ENCODE measurements around the gene PLXNA4.

DNA sequence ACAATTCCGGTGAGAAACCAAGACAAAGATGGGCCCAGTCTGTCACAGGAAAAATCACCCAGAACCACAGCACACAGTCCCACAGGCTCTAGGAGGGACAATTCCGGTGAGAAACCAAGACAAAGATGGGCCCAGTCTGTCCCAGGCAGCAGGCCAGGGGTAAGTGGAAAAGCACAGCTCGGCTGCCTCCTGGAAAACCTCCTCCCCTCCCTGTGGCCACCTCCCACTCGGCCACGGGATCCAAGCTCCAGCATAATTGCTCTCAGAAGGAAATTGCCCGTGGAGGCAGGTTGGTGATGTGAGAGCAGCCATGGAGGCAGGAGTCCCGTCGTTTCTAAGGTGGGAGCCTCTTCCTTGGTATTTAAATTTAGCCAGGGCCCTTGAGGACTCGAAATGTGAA lies 95.7 kb downstream of the PLXNA4 start:
- TF ChIP-seq, protein P1, sequence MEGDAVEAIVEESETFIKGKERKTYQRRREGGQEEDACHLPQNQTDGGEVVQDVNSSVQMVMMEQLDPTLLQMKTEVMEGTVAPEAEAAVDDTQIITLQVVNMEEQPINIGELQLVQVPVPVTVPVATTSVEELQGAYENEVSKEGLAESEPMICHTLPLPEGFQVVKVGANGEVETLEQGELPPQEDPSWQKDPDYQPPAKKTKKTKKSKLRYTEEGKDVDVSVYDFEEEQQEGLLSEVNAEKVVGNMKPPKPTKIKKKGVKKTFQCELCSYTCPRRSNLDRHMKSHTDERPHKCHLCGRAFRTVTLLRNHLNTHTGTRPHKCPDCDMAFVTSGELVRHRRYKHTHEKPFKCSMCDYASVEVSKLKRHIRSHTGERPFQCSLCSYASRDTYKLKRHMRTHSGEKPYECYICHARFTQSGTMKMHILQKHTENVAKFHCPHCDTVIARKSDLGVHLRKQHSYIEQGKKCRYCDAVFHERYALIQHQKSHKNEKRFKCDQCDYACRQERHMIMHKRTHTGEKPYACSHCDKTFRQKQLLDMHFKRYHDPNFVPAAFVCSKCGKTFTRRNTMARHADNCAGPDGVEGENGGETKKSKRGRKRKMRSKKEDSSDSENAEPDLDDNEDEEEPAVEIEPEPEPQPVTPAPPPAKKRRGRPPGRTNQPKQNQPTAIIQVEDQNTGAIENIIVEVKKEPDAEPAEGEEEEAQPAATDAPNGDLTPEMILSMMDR (IDR thresholded peaks at IDR 0.05 in 4 of 5, conservative IDR thresholded peaks at IDR 0.05 in 1 of 5), result no peak
- TF ChIP-seq POLR2A (IDR thresholded peaks at IDR 0.05), result no peak
